ENCODE data around the gene SPRED1. TPM values are rescaled to one million over a fixed set of nuclear protein-coding genes. Genes with fewer than 3 reads are reported as not detected.

Gene SPRED1
- total and polyA plus RNA-seq, 2 of the 4 experiments (the other 2 are of a cell fraction) = 6.6 to 17.9 TPM

Other genes with a start within 250 kb of the SPRED1 start
- 2.7 and 7.2 TPM in 2 replicates for gene FAM98B, start 201.3 kb downstream of the SPRED1 start, total RNA-seq (2012; rRNA removed)
- 7.9 and 12.2 TPM in 2 replicates for gene FAM98B, start 201.3 kb downstream of the SPRED1 start, polyA plus RNA-seq (2012; rRNA removed)